ENCODE results near the gene ABHD1.
"Not testable (repeated sequence)": the region's sequence is repeated elsewhere in the genome, so short reads cannot be mapped to it uniquely, and the experiment has no call there.

ABHD1 gene

GRCh38 chr2:27123302-27124150, at the start of gene ABHD1:
ABHD1 (plus strand) TSS chr2:27123815; CDS start chr2:27123949, 134 bp downstream.
- Histone ChIP-seq H3K9me3 (ENCODE audit: control insufficient read depth, low read length) (no peaks in the 10 kb centered on the region), H3K4me3 (ENCODE audit: low read length) (no peak within 1 kb of the TSS), H3K9ac (ENCODE audit: low read length) (peak within 1 kb of the TSS; percentile 44)

GRCh38 chr2:27074738-27075565, 48.7 kb upstream of the ABHD1 start:
- Histone ChIP-seq H3K4me3 (ENCODE audit: low read length) (no peak overlapping the region), H3K4me1 (ENCODE audit: control insufficient read depth, insufficient read depth, low read length) (peaks cover 28% of the 10 kb centered on the region), H3K36me3 (ENCODE audit: control insufficient read depth, insufficient read depth, low read length) (no peaks in the 10 kb centered on the region), H3K27me3 (ENCODE audit: control insufficient read depth, insufficient read depth, low read length) (peaks cover 7% of the 10 kb centered on the region), H3K9me3 (ENCODE audit: control insufficient read depth, low read length) (no peaks in the 10 kb centered on the region), H3K9ac (ENCODE audit: low read length) (no peak overlapping the region)

More at GRCh38 chr2:27123302-27124150, at the start of gene ABHD1:
- H3K36me3 ChIP-seq (ENCODE audit: control insufficient read depth, insufficient read depth, low read length), result no peaks in the 10 kb centered on the region
- H3K27me3 ChIP-seq (ENCODE audit: control insufficient read depth, insufficient read depth, low read length), result peaks cover 15% of the 10 kb centered on the region
- peaks cover 9% of the 10 kb centered on the region for H3K4me1 ChIP-seq (ENCODE audit: control insufficient read depth, insufficient read depth, low read length)

- not testable (repeated sequence) for H3K27me3 ChIP-seq (ENCODE audit: control insufficient read depth, insufficient read depth, low read length); H3K9ac ChIP-seq (ENCODE audit: low read length); H3K36me3 ChIP-seq (ENCODE audit: control insufficient read depth, insufficient read depth, low read length); H3K9me3 ChIP-seq (ENCODE audit: control insufficient read depth, low read length); H3K4me3 ChIP-seq (ENCODE audit: low read length)
- peaks cover 22% of the 10 kb centered on the region for H3K4me1 ChIP-seq (ENCODE audit: control insufficient read depth, insufficient read depth, low read length)
Measured at GRCh38 chr2:27075566-27075871, 48.1 kb upstream of the ABHD1 start.

- no peak overlapping the region for H3K9ac ChIP-seq (ENCODE audit: low read length)
- H3K4me3 ChIP-seq (ENCODE audit: low read length), result no peak overlapping the region
- peaks cover 25% of the 10 kb centered on the region for H3K4me1 ChIP-seq (ENCODE audit: control insufficient read depth, insufficient read depth, low read length)
- H3K27me3 ChIP-seq (ENCODE audit: control insufficient read depth, insufficient read depth, low read length), result peaks cover 7% of the 10 kb centered on the region
- no peaks in the 10 kb centered on the region for H3K36me3 ChIP-seq (ENCODE audit: control insufficient read depth, insufficient read depth, low read length)
- no peaks in the 10 kb centered on the region for H3K9me3 ChIP-seq (ENCODE audit: control insufficient read depth, low read length)
Measured at GRCh38 chr2:27076323-27076722, 47.3 kb upstream of the ABHD1 start.

DNA sequence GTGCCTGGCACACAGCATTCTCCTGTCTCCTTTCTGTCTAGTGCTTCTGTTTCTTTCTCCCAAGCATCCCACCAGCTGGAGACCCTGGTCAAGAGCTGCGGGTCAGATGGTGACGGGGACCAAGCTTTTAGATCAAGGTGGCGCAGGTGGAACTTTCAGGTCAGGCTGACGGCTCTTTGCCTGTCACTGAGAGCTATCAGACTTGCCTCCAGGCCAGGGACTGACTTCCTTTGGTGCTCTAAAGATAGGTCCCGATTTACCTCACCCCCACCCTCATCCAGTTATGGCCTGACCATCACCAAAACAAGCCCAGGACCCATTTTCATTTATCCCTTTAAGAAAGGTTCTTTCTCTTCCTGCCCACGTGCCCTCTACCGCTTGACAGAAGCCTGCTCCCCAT, 46.4 kb upstream of the ABHD1 start:
- peaks cover 7% of the 10 kb centered on the region for H3K27me3 ChIP-seq (ENCODE audit: control insufficient read depth, insufficient read depth, low read length)
- H3K4me1 ChIP-seq (ENCODE audit: control insufficient read depth, insufficient read depth, low read length), result peaks cover 30% of the 10 kb centered on the region
- H3K9me3 ChIP-seq (ENCODE audit: control insufficient read depth, low read length), result no peaks in the 10 kb centered on the region
- H3K9ac ChIP-seq (ENCODE audit: low read length), result no peak overlapping the region
- H3K4me3 ChIP-seq (ENCODE audit: low read length), result no peak overlapping the region
- no peaks in the 10 kb centered on the region for H3K36me3 ChIP-seq (ENCODE audit: control insufficient read depth, insufficient read depth, low read length)

- Histone ChIP-seq H3K27me3 (ENCODE audit: control insufficient read depth, insufficient read depth, low read length) (peaks cover 7% of the 10 kb centered on the region), H3K4me1 (ENCODE audit: control insufficient read depth, insufficient read depth, low read length) (peaks cover 23% of the 10 kb centered on the region), H3K9ac (ENCODE audit: low read length) (peak within 1 kb of the TSS; percentile 55), H3K36me3 (ENCODE audit: control insufficient read depth, insufficient read depth, low read length) (no peaks in the 10 kb centered on the region), H3K9me3 (ENCODE audit: control insufficient read depth, low read length) (no peaks in the 10 kb centered on the region), H3K4me3 (ENCODE audit: low read length) (no peak within 1 kb of the TSS)
Measured at GRCh38 chr2:27078267-27079194, 45.1 kb upstream of the ABHD1 start, which contains the start of gene EMILIN1. EMILIN1 (plus strand) TSS chr2:27078615; CDS start chr2:27079066, 451 bp downstream.

- Histone ChIP-seq H3K4me3 (ENCODE audit: low read length) (no peak overlapping the region), H3K4me1 (ENCODE audit: control insufficient read depth, insufficient read depth, low read length) (peaks cover 23% of the 10 kb centered on the region), H3K9me3 (ENCODE audit: control insufficient read depth, low read length) (no peaks in the 10 kb centered on the region), H3K9ac (ENCODE audit: low read length) (peak overlapping the region; percentile 55), H3K36me3 (ENCODE audit: control insufficient read depth, insufficient read depth, low read length) (no peaks in the 10 kb centered on the region), H3K27me3 (ENCODE audit: control insufficient read depth, insufficient read depth, low read length) (peaks cover 7% of the 10 kb centered on the region)
Measured at GRCh38 chr2:27079233-27080139, 44.1 kb upstream of the ABHD1 start.

DNA sequence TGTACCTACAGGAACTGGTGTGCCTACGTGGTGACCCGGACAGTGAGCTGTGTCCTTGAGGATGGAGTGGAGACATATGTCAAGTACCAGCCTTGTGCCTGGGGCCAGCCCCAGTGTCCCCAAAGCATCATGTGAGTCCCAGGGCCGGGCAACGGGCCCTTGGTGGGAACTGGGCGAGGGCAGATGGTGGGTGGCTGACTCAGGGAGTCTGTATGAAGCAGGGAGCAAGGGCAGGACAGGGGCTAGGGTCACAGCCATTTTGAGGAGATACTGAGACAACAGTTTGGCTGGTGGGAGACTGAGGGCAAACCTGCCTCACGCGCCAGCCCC, 43.5 kb upstream of the ABHD1 start:
- Histone ChIP-seq H3K4me3 (ENCODE audit: low read length) (no peak overlapping the region), H3K36me3 (ENCODE audit: control insufficient read depth, insufficient read depth, low read length) (no peaks in the 10 kb centered on the region), H3K4me1 (ENCODE audit: control insufficient read depth, insufficient read depth, low read length) (peaks cover 26% of the 10 kb centered on the region), H3K27me3 (ENCODE audit: control insufficient read depth, insufficient read depth, low read length) (peaks cover 7% of the 10 kb centered on the region), H3K9ac (ENCODE audit: low read length) (peak overlapping the region; percentile 7), H3K9me3 (ENCODE audit: control insufficient read depth, low read length) (no peaks in the 10 kb centered on the region)

DNA sequence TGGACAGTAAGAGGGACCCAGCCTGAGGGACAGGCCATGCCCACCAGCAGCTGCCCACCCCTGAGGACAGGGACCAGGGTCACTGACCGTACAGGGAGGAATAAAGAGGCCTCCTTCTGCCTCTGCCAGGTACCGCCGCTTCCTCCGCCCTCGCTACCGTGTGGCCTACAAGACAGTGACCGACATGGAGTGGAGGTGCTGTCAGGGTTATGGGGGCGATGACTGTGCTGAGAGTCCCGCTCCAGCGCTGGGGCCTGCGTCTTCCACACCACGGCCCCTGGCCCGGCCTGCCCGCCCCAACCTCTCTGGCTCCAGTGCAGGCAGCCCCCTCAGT, 43.0 kb upstream of the ABHD1 start:
- no peaks in the 10 kb centered on the region for H3K36me3 ChIP-seq (ENCODE audit: control insufficient read depth, insufficient read depth, low read length)
- H3K9me3 ChIP-seq (ENCODE audit: control insufficient read depth, low read length), result no peaks in the 10 kb centered on the region
- H3K4me3 ChIP-seq (ENCODE audit: low read length), result no peak overlapping the region
- peaks cover 7% of the 10 kb centered on the region for H3K27me3 ChIP-seq (ENCODE audit: control insufficient read depth, insufficient read depth, low read length)
- H3K4me1 ChIP-seq (ENCODE audit: control insufficient read depth, insufficient read depth, low read length), result peaks cover 31% of the 10 kb centered on the region
- peak overlapping the region; percentile 7 for H3K9ac ChIP-seq (ENCODE audit: low read length)

GRCh38 chr2:27081984-27082772, 41.4 kb upstream of the ABHD1 start:
- no peaks in the 10 kb centered on the region for H3K9me3 ChIP-seq (ENCODE audit: control insufficient read depth, low read length)
- H3K4me3 ChIP-seq (ENCODE audit: low read length), result no peak overlapping the region
- peak overlapping the region; percentile 1 for H3K9ac ChIP-seq (ENCODE audit: low read length)
- H3K27me3 ChIP-seq (ENCODE audit: control insufficient read depth, insufficient read depth, low read length), result no peaks in the 10 kb centered on the region
- no peaks in the 10 kb centered on the region for H3K36me3 ChIP-seq (ENCODE audit: control insufficient read depth, insufficient read depth, low read length)
- peaks cover 35% of the 10 kb centered on the region for H3K4me1 ChIP-seq (ENCODE audit: control insufficient read depth, insufficient read depth, low read length)
